Prostate gland (tissue), 2 donors: ENCODE measurements around the gene ZNF609.

Experiments used
- POLR2AphosphoS5 ChIP-seq: sonication (generic); formaldehyde crosslinking; IDR thresholded peaks from one replicate; pipeline ENCODE4 v1.6.1; 2017; ENCODE audit warnings: antibody characterized with exemption
- TF ChIP-seq, protein P1 (sequence below), 4 experiments: fragments of 200-600 bp in 2 of 4; fragments of 450-650 bp in 2 of 4; sonication (generic) in 2 of 4; IDR thresholded peaks; 1 replicate in 3 of 4; 2 replicates in 1 of 4; pipeline ENCODE4 v1.5.1; 2016 to 2019; ENCODE audit warnings: antibody characterized with exemption in 4 of 4, mild to moderate bottlenecking in 2 of 4, moderate library complexity in 2 of 4

DNA sequence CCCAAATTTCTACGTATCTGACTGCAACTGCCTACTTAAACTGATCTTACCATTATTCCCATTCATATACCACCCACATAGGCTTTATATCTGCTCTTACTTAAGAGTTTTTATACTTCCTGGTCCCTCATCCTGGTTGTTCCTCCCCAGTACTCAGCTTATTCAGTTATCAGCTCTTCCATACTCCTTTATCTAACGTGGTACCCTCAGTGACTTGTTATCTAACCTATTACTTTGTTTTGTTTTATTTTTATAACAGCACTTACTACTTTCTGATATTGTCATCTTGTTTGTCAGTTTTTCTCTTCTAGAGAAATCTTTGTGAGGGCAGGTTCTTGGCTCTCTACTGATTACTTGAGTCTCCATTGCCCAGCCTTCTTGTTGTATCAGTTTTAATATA is 100.6 kb downstream of the ZNF609 start:
- no peak for TF ChIP-seq POLR2AphosphoS5
- TF ChIP-seq, protein P1, sequence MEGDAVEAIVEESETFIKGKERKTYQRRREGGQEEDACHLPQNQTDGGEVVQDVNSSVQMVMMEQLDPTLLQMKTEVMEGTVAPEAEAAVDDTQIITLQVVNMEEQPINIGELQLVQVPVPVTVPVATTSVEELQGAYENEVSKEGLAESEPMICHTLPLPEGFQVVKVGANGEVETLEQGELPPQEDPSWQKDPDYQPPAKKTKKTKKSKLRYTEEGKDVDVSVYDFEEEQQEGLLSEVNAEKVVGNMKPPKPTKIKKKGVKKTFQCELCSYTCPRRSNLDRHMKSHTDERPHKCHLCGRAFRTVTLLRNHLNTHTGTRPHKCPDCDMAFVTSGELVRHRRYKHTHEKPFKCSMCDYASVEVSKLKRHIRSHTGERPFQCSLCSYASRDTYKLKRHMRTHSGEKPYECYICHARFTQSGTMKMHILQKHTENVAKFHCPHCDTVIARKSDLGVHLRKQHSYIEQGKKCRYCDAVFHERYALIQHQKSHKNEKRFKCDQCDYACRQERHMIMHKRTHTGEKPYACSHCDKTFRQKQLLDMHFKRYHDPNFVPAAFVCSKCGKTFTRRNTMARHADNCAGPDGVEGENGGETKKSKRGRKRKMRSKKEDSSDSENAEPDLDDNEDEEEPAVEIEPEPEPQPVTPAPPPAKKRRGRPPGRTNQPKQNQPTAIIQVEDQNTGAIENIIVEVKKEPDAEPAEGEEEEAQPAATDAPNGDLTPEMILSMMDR (IDR thresholded peaks at IDR 0.05) = no peak
